Transverse colon (tissue), 1 donor: ENCODE measurements around the gene AOAH.

Source experiments
- EP300 ChIP-seq: sonication (generic); formaldehyde crosslinking; IDR thresholded peaks from one replicate; pipeline ENCODE4 v1.6.1; 2017; ENCODE audit warnings: antibody characterized with exemption, low read depth
- POLR2A ChIP-seq: fragments of 450-650 bp; IDR thresholded peaks from one replicate; pipeline ENCODE4 v1.6.1; 2016; ENCODE audit warnings: antibody characterized with exemption, mild to moderate bottlenecking, moderate library complexity

- TF ChIP-seq POLR2A (no peak), EP300 (no peak)
Measured at GRCh38 chr7:36684954-36685353, 39.3 kb downstream of the AOAH start.
